ENCODE measurements around the gene VAV2. TPM values are rescaled to one million over a fixed set of nuclear protein-coding genes. Genes with fewer than 3 reads are reported as not detected.

Gene VAV2
- total RNA-seq, 1 experiment from 2014 or later = 9.7 TPM

- Histone ChIP-seq H2AFZ (ENCODE audit: low read length) (no peak overlapping the region), H3K9me2 (replicated peaks; ENCODE audit: low read length) (no peaks in the 10 kb centered on the region), H3K79me2 (ENCODE audit: low read length) (peaks cover 9% of the 10 kb centered on the region; the same call in 1 of the 2 replicates), H3K9ac (ENCODE audit: low read length) (no peak overlapping the region), H3K27me3 (ENCODE audit: low read length) (no peaks in the 10 kb centered on the region), H4K20me1 (ENCODE audit: low read length) (no peaks in the 10 kb centered on the region; the same call in 1 of the 2 replicates), H3K4me3 (ENCODE audit: low read length) (no peak overlapping the region), H3K27ac (ENCODE audit: low read length) (no peak overlapping the region), H3K9me3 (ENCODE audit: low read length) (no peaks in the 10 kb centered on the region), H3K4me2 (ENCODE audit: low read length) (no peak overlapping the region), H3F3A (ENCODE audit: low read length, unreplicated experiment) (no peaks in the 10 kb centered on the region), H3K36me3 (ENCODE audit: low read depth, low read length) (no peaks in the 10 kb centered on the region), H3K4me1 (ENCODE audit: insufficient read depth, low read length) (peaks cover 6% of the 10 kb centered on the region)
- ChIA-PET POLR2A (ENCODE audit: unreplicated experiment) (no interaction called here), CTCF (no interaction called here)
- DNase-seq (no peak), ATAC-seq (no peak)
- BruUV-seq (replicated peaks) = no TSS peak
- intact Hi-C loops (cut with micrococcal nuclease) = no loop called here
- TF ChIP-seq CTCF (conservative IDR thresholded peaks at IDR 0.05; ENCODE audit: low read depth, low read length) (no peak), EZH2phosphoT487 (IDR thresholded peaks at IDR 0.05; ENCODE audit: borderline replicate concordance, low read length) (no peak), EZH2 (IDR thresholded peaks at IDR 0.05; ENCODE audit: low read length, unreplicated experiment) (no peak)
These were observed 41.9 kb downstream of the VAV2 start for GRCh38 chr9:133950192-133950591.

- DNase-seq = no peak
- POLR2A ChIA-PET (ENCODE audit: unreplicated experiment) = no interaction called here
- no TSS peak for BruUV-seq (replicated peaks)
- H3K9ac ChIP-seq (ENCODE audit: low read length) = no peak overlapping the region
- ATAC-seq = no peak
- H4K20me1 ChIP-seq (ENCODE audit: low read length) = no peaks in the 10 kb centered on the region; the same call in 1 of the 2 replicates
- H3K27me3 ChIP-seq (ENCODE audit: low read length) = no peaks in the 10 kb centered on the region
- intact Hi-C loops (cut with micrococcal nuclease) = no loop called here
- no peaks in the 10 kb centered on the region for H3K9me2 ChIP-seq (replicated peaks; ENCODE audit: low read length)
- no peaks in the 10 kb centered on the region for H3K36me3 ChIP-seq (ENCODE audit: low read depth, low read length)
- no peak overlapping the region for H2AFZ ChIP-seq (ENCODE audit: low read length)
- H3K4me1 ChIP-seq (ENCODE audit: insufficient read depth, low read length) = peaks cover 11% of the 10 kb centered on the region
- H3K27ac ChIP-seq (ENCODE audit: low read length) = no peak overlapping the region
- H3F3A ChIP-seq (ENCODE audit: low read length, unreplicated experiment) = no peaks in the 10 kb centered on the region
- CTCF ChIA-PET = no interaction called here
- H3K79me2 ChIP-seq (ENCODE audit: low read length) = peaks cover 9% of the 10 kb centered on the region; the same call in 1 of the 2 replicates
- H3K4me2 ChIP-seq (ENCODE audit: low read length) = no peak overlapping the region
- TF ChIP-seq EZH2 (IDR thresholded peaks at IDR 0.05; ENCODE audit: low read length, unreplicated experiment) = no peak
- no peak for TF ChIP-seq CTCF (conservative IDR thresholded peaks at IDR 0.05; ENCODE audit: low read depth, low read length)
- no peak for TF ChIP-seq EZH2phosphoT487 (IDR thresholded peaks at IDR 0.05; ENCODE audit: borderline replicate concordance, low read length)
- H3K4me3 ChIP-seq (ENCODE audit: low read length) = no peak overlapping the region
- no peaks in the 10 kb centered on the region for H3K9me3 ChIP-seq (ENCODE audit: low read length)
These were observed 42.5 kb downstream of the VAV2 start for GRCh38 chr9:133949486-133950061.
